H9 (cell line): ENCODE measurements around the gene FFAR3. TPM values are rescaled to one million over a fixed set of nuclear protein-coding genes. Genes with fewer than 3 reads are reported as not detected.

Source experiments
- DNase-seq: peaks from one replicate; pipeline ENCODE4 v3.0.0-alpha.2; 2017
- H2AFZ ChIP-seq: one replicate; pipeline ENCODE4 v1.6.1; 2013; ENCODE audit warnings: mild to moderate bottlenecking, low read length, control low read depth, moderate library complexity
- H2AK5ac ChIP-seq: 2 replicates; pipeline ENCODE4 v1.6.1; 2013; ENCODE audit warnings: low read length, control low read depth, mixed read lengths; ENCODE audit not compliant: insufficient read length
- H2BK120ac ChIP-seq: one replicate; pipeline ENCODE4 v1.6.1; 2013; ENCODE audit warnings: low read depth, mild to moderate bottlenecking, low read length, control low read depth, inconsistent platforms; ENCODE audit not compliant: poor library complexity, severe bottlenecking
- H2BK12ac ChIP-seq: 2 replicates; pipeline ENCODE4 v1.6.1; 2013; ENCODE audit warnings: low read length, control low read depth, mixed read lengths, low read depth; ENCODE audit not compliant: insufficient read length
- H2BK15ac ChIP-seq: 2 replicates; pipeline ENCODE4 v1.6.1; 2013; ENCODE audit warnings: low read depth, low read length, control low read depth
- H2BK20ac ChIP-seq: one replicate; pipeline ENCODE4 v1.6.1; 2013; ENCODE audit warnings: low read depth, mild to moderate bottlenecking, low read length, control low read depth, inconsistent platforms; ENCODE audit not compliant: poor library complexity, severe bottlenecking
- H2BK5ac ChIP-seq: 2 replicates; pipeline ENCODE4 v1.6.1; 2013; ENCODE audit warnings: low read length, control low read depth, mixed read lengths; ENCODE audit not compliant: insufficient read length
- H3K14ac ChIP-seq: 2 replicates; pipeline ENCODE4 v1.6.1; 2013; ENCODE audit warnings: low read length, control low read depth; ENCODE audit not compliant: insufficient read depth
- H3K18ac ChIP-seq: 2 replicates; pipeline ENCODE4 v1.6.1; 2013; ENCODE audit warnings: low read depth, mild to moderate bottlenecking, mixed read lengths, low read length, control low read depth; ENCODE audit not compliant: insufficient read length
- H3K23ac ChIP-seq: 2 replicates; pipeline ENCODE4 v1.6.1; 2013; ENCODE audit warnings: low read length, control low read depth, mixed read lengths, low read depth; ENCODE audit not compliant: insufficient read length
- H3K23me2 ChIP-seq: 2 replicates; pipeline ENCODE4 v1.6.1; 2013; ENCODE audit warnings: low read depth, mild to moderate bottlenecking, mixed read lengths, low read length, control low read depth; ENCODE audit not compliant: insufficient read length, poor library complexity, severe bottlenecking
- H3K27ac ChIP-seq: 2 replicates; pipeline ENCODE4 v1.5.1; 2013; ENCODE audit warnings: low read length, control low read depth, mixed read lengths, low read depth; ENCODE audit not compliant: insufficient read length
- H3K27me3 ChIP-seq: 2 replicates; pipeline ENCODE4 v1.6.1; 2013; ENCODE audit warnings: low read length, control low read depth, inconsistent platforms; ENCODE audit not compliant: insufficient read depth
- H3K4ac ChIP-seq: 2 replicates; pipeline ENCODE4 v1.6.1; 2013; ENCODE audit warnings: low read depth, mild to moderate bottlenecking, control low read depth, inconsistent platforms, low read length, moderate library complexity
- H3K4me1 ChIP-seq: 2 replicates; pipeline ENCODE4 v1.6.1; 2013; ENCODE audit warnings: low read length, control low read depth, inconsistent platforms; ENCODE audit not compliant: insufficient read depth
- H3K4me2 ChIP-seq: 2 replicates; pipeline ENCODE4 v1.6.1; 2013; ENCODE audit warnings: low read length, control low read depth, mixed read lengths; ENCODE audit not compliant: insufficient read length, insufficient read depth
- H3K56ac ChIP-seq: 2 replicates; pipeline ENCODE4 v1.6.1; 2013; ENCODE audit warnings: low read depth, mild to moderate bottlenecking, mixed read lengths, low read length, control low read depth; ENCODE audit not compliant: insufficient read length
- H3K79me1 ChIP-seq: 2 replicates; pipeline ENCODE4 v1.6.1; 2013; ENCODE audit warnings: low read depth, mild to moderate bottlenecking, moderate library complexity, low read length, control low read depth, inconsistent platforms; ENCODE audit not compliant: insufficient read depth, poor library complexity, severe bottlenecking
- H3K79me2 ChIP-seq: 2 replicates; pipeline ENCODE4 v1.6.1; 2013; ENCODE audit warnings: low read length, control low read depth, inconsistent platforms; ENCODE audit not compliant: insufficient read depth
- H3K9ac ChIP-seq: 2 replicates; pipeline ENCODE4 v1.6.1; 2013; ENCODE audit warnings: low read length, control low read depth, mixed read lengths; ENCODE audit not compliant: insufficient read length; ENCODE audit errors: extremely low read depth
- H3K9me3 ChIP-seq: one replicate; pipeline ENCODE4 v1.6.1; 2013; ENCODE audit warnings: low read depth, low read length, inconsistent platforms; ENCODE audit not compliant: control insufficient read depth
- H3T11ph ChIP-seq: one replicate; pipeline ENCODE4 v1.6.1; 2013; ENCODE audit warnings: mild to moderate bottlenecking, low read length, control low read depth, inconsistent platforms
- H4K20me1 ChIP-seq: one replicate; pipeline ENCODE4 v1.6.1; 2013; ENCODE audit not compliant: control insufficient read depth, insufficient read length, insufficient read depth
- H4K5ac ChIP-seq: 2 replicates; pipeline ENCODE4 v1.6.1; 2013; ENCODE audit warnings: low read depth, mild to moderate bottlenecking, mixed read lengths, low read length, control low read depth; ENCODE audit not compliant: insufficient read length
- H4K8ac ChIP-seq: replicated peaks from 2 replicates; pipeline ENCODE4 v1.6.1; 2013; ENCODE audit warnings: low read length, control low read depth, mixed read lengths, low read depth; ENCODE audit not compliant: insufficient read length
- H4K91ac ChIP-seq: 2 replicates; pipeline ENCODE4 v1.6.1; 2013; ENCODE audit warnings: low read depth, mild to moderate bottlenecking, moderate library complexity, mixed read lengths, low read length, control low read depth; ENCODE audit not compliant: insufficient read length
- H3K27ac Mint-ChIP-seq, 3 experiments: 2 replicates in 2 of 3; 3 replicates in 1 of 3; pipeline ENCODE4 v1.8.0; 2020 to 2021; ENCODE audit warnings: mixed read lengths in 3 of 3, mild to moderate bottlenecking in 1 of 3, moderate library complexity in 1 of 3
- H3K27me3 Mint-ChIP-seq: 2 replicates; pipeline ENCODE4 v1.8.0; 2021; ENCODE audit warnings: low read depth, mild to moderate bottlenecking, moderate library complexity, mixed read lengths
- H3K36me3 Mint-ChIP-seq, 3 experiments: 2 replicates in 2 of 3; 3 replicates in 1 of 3; pipeline ENCODE4 v1.8.0; 2020 to 2021; ENCODE audit warnings: low read depth in 3 of 3, mixed read lengths in 3 of 3; ENCODE audit not compliant: insufficient read depth in 1 of 3
- H3K4me1 Mint-ChIP-seq, 2 experiments: 2 replicates each; pipeline ENCODE4 v1.8.0; 2020; ENCODE audit warnings: mixed read lengths in 2 of 2
- H3K4me3 Mint-ChIP-seq, 2 experiments: 2 replicates in 1 of 2; 3 replicates in 1 of 2; pipeline ENCODE4 v1.8.0; 2020 to 2021; ENCODE audit warnings: mild to moderate bottlenecking in 2 of 2, mixed read lengths in 2 of 2, moderate library complexity in 1 of 2
- H3K9me3 Mint-ChIP-seq, 2 experiments: 2 replicates in 1 of 2; 3 replicates in 1 of 2; pipeline ENCODE4 v1.8.0; 2020; ENCODE audit warnings: mild to moderate bottlenecking in 2 of 2, mixed read lengths in 2 of 2, moderate library complexity in 1 of 2
- CTCF ChIP-seq: fragments of 200-600 bp; sonication (generic); conservative IDR thresholded peaks from 3 replicates; pipeline ENCODE4 v1.8.0; 2021; ENCODE audit warnings: antibody characterized with exemption, mild to moderate bottlenecking
- WGBS: extraction: QIAGEN DNeasy Blood & Tissue Kit; methylation state at CpG from one replicate; pipeline ENCODE4 v1.1.7; 2013; ENCODE audit warnings: missing lambda C conversion rate, low lambda C conversion rate, mixed read lengths; ENCODE audit not compliant: insufficient read length; ENCODE audit errors: extremely low coverage; 5-methylcytosine and 5-hydroxymethylcytosine counted together
- total RNA-seq: library from RNA; stranded (reverse); gene quantifications from 2 replicates; pipeline ENCODE4 v1.2.1, GENCODE V29; 2021

The FFAR3 gene
- total RNA-seq, 1 experiment from 2014 or later: not detected

- no peaks in the 10 kb centered on the region for H3K27me3 ChIP-seq
- H3K79me1 ChIP-seq: no peaks in the 10 kb centered on the region
- H3K27me3 Mint-ChIP-seq: no peaks in the 10 kb centered on the region; the same call in 1 of the 2 replicates
- no peak overlapping the region; the same call in 1 of the 2 replicates for H3K14ac ChIP-seq
- H3K9me3 ChIP-seq: no peaks in the 10 kb centered on the region
- peaks cover 0 to 8% of the 10 kb centered on the region in 2 experiments; a peak in 2 of 4 replicates for H3K4me1 Mint-ChIP-seq
- H4K8ac ChIP-seq: no peak overlapping the region
- H3K4me2 ChIP-seq: no peak overlapping the region
- peaks cover 0 to 2% (median 0%) of the 10 kb centered on the region in 3 experiments; a peak in 1 of 7 replicates for H3K36me3 Mint-ChIP-seq
- H3K23me2 ChIP-seq: no peaks in the 10 kb centered on the region
- no peak overlapping the region for H2BK15ac ChIP-seq
- peak overlapping the region in 1 of 3 experiments; percentile 70; a peak in 2 of 7 replicates for H3K27ac Mint-ChIP-seq
- H2AFZ ChIP-seq: no peak overlapping the region
- H3K4me3 Mint-ChIP-seq: no peak overlapping the region
- H2AK5ac ChIP-seq: no peak overlapping the region
- H2BK20ac ChIP-seq: no peak overlapping the region
- H3K56ac ChIP-seq: no peak overlapping the region
- H3T11ph ChIP-seq: no peak overlapping the region
- no peak overlapping the region for H3K27ac ChIP-seq
- H4K5ac ChIP-seq: no peak overlapping the region
- WGBS: no CpG with 5 or more reads among the region's 7 CpGs
- H3K9me3 Mint-ChIP-seq: no peaks in the 10 kb centered on the region
- H4K91ac ChIP-seq: no peak overlapping the region
- H3K4ac ChIP-seq: no peak overlapping the region
- no peak for TF ChIP-seq CTCF
- H3K9ac ChIP-seq: no peak overlapping the region
- no peak overlapping the region for H3K18ac ChIP-seq
- no peaks in the 10 kb centered on the region for H3K79me2 ChIP-seq
- no peak overlapping the region for H3K23ac ChIP-seq
- no peak overlapping the region for H2BK120ac ChIP-seq
- no peaks in the 10 kb centered on the region; the same call in 1 of the 2 replicates for H3K4me1 ChIP-seq
- no peak overlapping the region for H2BK12ac ChIP-seq
- no peaks in the 10 kb centered on the region for H4K20me1 ChIP-seq
- DNase-seq: no peak
- H2BK5ac ChIP-seq: no peak overlapping the region
Observed at GRCh38 chr19:35308910-35309309, 49.4 kb upstream of the FFAR3 start.
